Loucy (cell line): ENCODE data around the gene FSTL4.

Source experiments
- H2AFZ ChIP-seq: fragments of 200-600 bp; sonication (generic); 2 replicates; pipeline ENCODE4 v1.6.0; 2016; ENCODE audit warnings: antibody characterized with exemption, mild to moderate bottlenecking, low read length, moderate library complexity
- H3F3A ChIP-seq: fragments of 200-600 bp; 2 replicates; pipeline ENCODE4 v1.6.0; 2016; ENCODE audit warnings: antibody characterized with exemption, low read depth, mild to moderate bottlenecking
- H3K27me3 ChIP-seq: fragments of 200-600 bp; sonication (generic); 2 replicates; pipeline ENCODE4 v1.6.1; 2014; ENCODE audit warnings: low read length, mild to moderate bottlenecking; ENCODE audit not compliant: insufficient read depth, poor library complexity, severe bottlenecking
- H3K36me3 ChIP-seq: fragments of 200-600 bp; sonication (generic); 2 replicates; pipeline ENCODE4 v1.6.1; 2016; ENCODE audit warnings: low read length; ENCODE audit not compliant: insufficient read depth
- H3K4me1 ChIP-seq: fragments of 200-600 bp; sonication (generic); 2 replicates; pipeline ENCODE4 v1.5.1; 2014; ENCODE audit warnings: low read length, mild to moderate bottlenecking; ENCODE audit not compliant: insufficient read depth, poor library complexity, severe bottlenecking
- H3K4me2 ChIP-seq: fragments of 200-600 bp; sonication (generic); 2 replicates; pipeline ENCODE4 v1.6.0; 2014; ENCODE audit warnings: antibody characterized with exemption, low read length, low read depth, mild to moderate bottlenecking; ENCODE audit not compliant: poor library complexity, severe bottlenecking
- H3K4me3 ChIP-seq: fragments of 200-600 bp; sonication (generic); 2 replicates; pipeline ENCODE4 v1.5.1; 2014; ENCODE audit warnings: low read length, mild to moderate bottlenecking, mixed read lengths; ENCODE audit not compliant: poor library complexity, severe bottlenecking
- H3K79me2 ChIP-seq: fragments of 200-600 bp; sonication (generic); 2 replicates; pipeline ENCODE4 v1.6.1; 2014; ENCODE audit warnings: low read length; ENCODE audit not compliant: insufficient read depth
- H3K9ac ChIP-seq: fragments of 200-600 bp; sonication (generic); 2 replicates; pipeline ENCODE4 v1.6.0; 2014; ENCODE audit warnings: mild to moderate bottlenecking, low read depth, low read length, moderate library complexity; ENCODE audit not compliant: poor library complexity, severe bottlenecking
- H3K9me2 ChIP-seq: fragments of 200-600 bp; sonication (generic); replicated peaks from 2 replicates; pipeline ENCODE4 v1.6.1; 2016; ENCODE audit warnings: low read depth, low read length, mixed read lengths
- H3K9me3 ChIP-seq: fragments of 200-600 bp; sonication (generic); 2 replicates; pipeline ENCODE4 v1.6.1; 2014; ENCODE audit warnings: mild to moderate bottlenecking, antibody characterized with exemption, low read length, low read depth; ENCODE audit not compliant: insufficient read depth
- H4K20me1 ChIP-seq: fragments of 200-600 bp; sonication (generic); 2 replicates; pipeline ENCODE4 v1.6.0; 2014; ENCODE audit warnings: antibody characterized with exemption, low read length, mild to moderate bottlenecking; ENCODE audit not compliant: insufficient read depth, poor library complexity, severe bottlenecking
- EZH2phosphoT487 ChIP-seq: fragments of 200-600 bp; IDR thresholded peaks from 2 replicates; pipeline ENCODE4 v1.6.1; 2018; ENCODE audit warnings: antibody characterized with exemption, mild to moderate bottlenecking, moderate library complexity, borderline replicate concordance
- TF ChIP-seq, protein P1 (sequence below): fragments of 200-600 bp; sonication (generic); conservative IDR thresholded peaks from 2 replicates; pipeline ENCODE4 v1.5.1; 2014; ENCODE audit warnings: mild to moderate bottlenecking, antibody characterized with exemption, low read length

Gene FSTL4

DNA sequence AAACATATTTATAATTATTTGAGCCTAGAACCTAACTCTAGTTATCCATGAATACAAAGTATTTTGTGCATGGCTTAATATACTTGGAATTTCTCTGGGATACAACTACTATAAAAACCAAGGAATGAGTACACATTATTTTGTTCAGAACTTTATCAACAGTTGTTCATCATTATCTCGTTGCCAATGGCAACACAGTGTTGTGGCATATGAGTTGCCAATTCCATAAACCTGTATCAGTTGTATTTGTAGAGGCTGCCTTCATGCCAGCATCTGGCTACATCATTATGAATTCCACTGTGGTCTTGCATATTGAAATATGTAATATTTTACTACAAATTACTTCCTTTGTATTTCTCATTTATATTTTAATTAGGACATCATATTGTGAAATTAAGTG lies 250.4 kb downstream of the FSTL4 start:
- Histone ChIP-seq H3K79me2 (no peaks in the 10 kb centered on the region), H2AFZ (no peak overlapping the region), H3K27me3 (no peaks in the 10 kb centered on the region), H3K4me2 (no peak overlapping the region), H4K20me1 (no peaks in the 10 kb centered on the region), H3K9me3 (no peaks in the 10 kb centered on the region), H3K9me2 (no peaks in the 10 kb centered on the region), H3K36me3 (no peaks in the 10 kb centered on the region), H3K4me3 (no peak overlapping the region), H3F3A (no peaks in the 10 kb centered on the region), H3K4me1 (peaks cover under 1% of the 10 kb centered on the region), H3K9ac (no peak overlapping the region)
- TF ChIP-seq, protein P1, sequence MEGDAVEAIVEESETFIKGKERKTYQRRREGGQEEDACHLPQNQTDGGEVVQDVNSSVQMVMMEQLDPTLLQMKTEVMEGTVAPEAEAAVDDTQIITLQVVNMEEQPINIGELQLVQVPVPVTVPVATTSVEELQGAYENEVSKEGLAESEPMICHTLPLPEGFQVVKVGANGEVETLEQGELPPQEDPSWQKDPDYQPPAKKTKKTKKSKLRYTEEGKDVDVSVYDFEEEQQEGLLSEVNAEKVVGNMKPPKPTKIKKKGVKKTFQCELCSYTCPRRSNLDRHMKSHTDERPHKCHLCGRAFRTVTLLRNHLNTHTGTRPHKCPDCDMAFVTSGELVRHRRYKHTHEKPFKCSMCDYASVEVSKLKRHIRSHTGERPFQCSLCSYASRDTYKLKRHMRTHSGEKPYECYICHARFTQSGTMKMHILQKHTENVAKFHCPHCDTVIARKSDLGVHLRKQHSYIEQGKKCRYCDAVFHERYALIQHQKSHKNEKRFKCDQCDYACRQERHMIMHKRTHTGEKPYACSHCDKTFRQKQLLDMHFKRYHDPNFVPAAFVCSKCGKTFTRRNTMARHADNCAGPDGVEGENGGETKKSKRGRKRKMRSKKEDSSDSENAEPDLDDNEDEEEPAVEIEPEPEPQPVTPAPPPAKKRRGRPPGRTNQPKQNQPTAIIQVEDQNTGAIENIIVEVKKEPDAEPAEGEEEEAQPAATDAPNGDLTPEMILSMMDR, result no peak
- no peak for TF ChIP-seq EZH2phosphoT487

DNA sequence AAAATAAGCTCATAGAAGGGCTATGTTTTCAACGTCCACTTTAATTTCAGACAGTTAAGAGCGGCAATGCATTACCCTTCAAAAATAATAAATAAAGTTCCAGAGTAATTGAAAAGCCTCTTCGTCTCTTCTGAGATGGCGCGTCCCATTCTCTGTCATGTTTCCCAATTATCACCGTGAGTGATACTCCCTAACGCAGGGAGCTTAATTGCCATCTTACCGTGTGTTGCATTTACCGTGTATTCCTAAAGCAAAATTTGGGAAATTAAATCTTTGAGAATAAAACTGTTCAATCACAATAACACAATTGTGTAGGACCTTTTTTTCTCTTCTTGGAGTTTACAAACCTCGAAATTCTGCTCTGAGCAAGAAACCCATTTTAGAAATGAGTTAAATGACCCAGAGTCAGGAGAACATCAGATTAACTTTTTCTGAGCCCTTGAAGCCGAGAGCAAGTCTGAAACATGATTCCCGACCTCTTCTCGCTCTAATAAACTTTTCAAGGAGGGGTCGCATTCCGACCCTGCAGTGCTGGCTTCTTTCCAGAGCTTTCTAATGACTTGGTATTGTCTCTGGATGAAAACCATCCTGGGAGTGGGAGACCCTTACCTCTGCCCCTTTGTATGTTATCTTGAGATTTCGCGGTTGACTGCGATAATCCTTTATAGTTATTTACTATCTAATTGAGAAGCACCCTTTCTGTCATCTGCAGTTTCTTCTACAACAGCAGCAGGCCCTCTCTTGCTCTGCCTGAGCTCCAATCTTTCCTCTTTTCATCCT lies 251.5 kb downstream of the FSTL4 start:
- Histone ChIP-seq H3K9ac (no peak overlapping the region), H3K27me3 (no peaks in the 10 kb centered on the region), H4K20me1 (no peaks in the 10 kb centered on the region), H3K9me2 (no peaks in the 10 kb centered on the region), H3K9me3 (no peaks in the 10 kb centered on the region), H3F3A (no peaks in the 10 kb centered on the region), H3K4me2 (no peak overlapping the region), H3K4me1 (peaks cover 10% of the 10 kb centered on the region), H3K79me2 (no peaks in the 10 kb centered on the region), H3K36me3 (no peaks in the 10 kb centered on the region), H2AFZ (no peak overlapping the region), H3K4me3 (no peak overlapping the region)
- TF ChIP-seq, protein P1, result no peak
- TF ChIP-seq EZH2phosphoT487, result no peak

DNA sequence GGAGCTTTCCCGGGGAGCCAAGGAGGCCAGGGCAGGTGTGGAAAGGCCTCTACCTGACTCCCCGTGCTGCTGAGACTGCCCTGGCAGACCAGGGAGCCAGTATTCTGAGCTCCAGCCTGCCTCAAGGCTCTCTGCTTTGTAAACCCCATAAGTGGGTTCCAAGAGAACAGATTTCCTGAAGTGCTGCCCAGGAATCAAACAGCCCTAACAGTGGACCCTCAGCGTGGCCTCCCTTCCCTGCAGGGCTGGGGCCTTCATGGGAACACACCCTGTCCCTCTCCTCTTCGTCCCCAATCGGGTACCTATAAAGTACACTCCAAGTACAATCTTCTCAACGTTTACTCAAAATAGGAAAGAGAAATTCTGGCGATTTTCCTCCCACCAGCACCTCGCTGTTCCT lies 252.5 kb downstream of the FSTL4 start:
- no peaks in the 10 kb centered on the region for H3K9me3 ChIP-seq
- no peaks in the 10 kb centered on the region for H3K9me2 ChIP-seq
- no peak overlapping the region for H3K4me3 ChIP-seq
- H3K27me3 ChIP-seq, result no peaks in the 10 kb centered on the region
- H3K4me1 ChIP-seq, result peaks cover 13% of the 10 kb centered on the region
- H3F3A ChIP-seq, result no peaks in the 10 kb centered on the region
- TF ChIP-seq, protein P1, result no peak
- no peak for TF ChIP-seq EZH2phosphoT487
- no peak overlapping the region for H3K9ac ChIP-seq
- no peaks in the 10 kb centered on the region for H3K79me2 ChIP-seq
- H3K36me3 ChIP-seq, result no peaks in the 10 kb centered on the region
- H3K4me2 ChIP-seq, result no peak overlapping the region
- H2AFZ ChIP-seq, result no peak overlapping the region
- H4K20me1 ChIP-seq, result no peaks in the 10 kb centered on the region
